Endodermal cell (in vitro differentiated cells): ENCODE results near the gene RFX7. TPM values are rescaled to one million over a fixed set of nuclear protein-coding genes. Genes with fewer than 3 reads are reported as not detected.

Experiments
- DNase-seq: peaks from one replicate; pipeline ENCODE4 v3.0.0-alpha.2; 2017
- H3K27ac ChIP-seq: 2 replicates; pipeline ENCODE4 v1.5.1; 2013; ENCODE audit warnings: mild to moderate bottlenecking, low read depth, low read length, moderate library complexity
- H3K27me3 ChIP-seq: 2 replicates; pipeline ENCODE4 v1.6.1; 2013; ENCODE audit warnings: mild to moderate bottlenecking, low read length, moderate library complexity; ENCODE audit not compliant: insufficient read depth, control insufficient read depth, poor library complexity, severe bottlenecking
- H3K36me3 ChIP-seq: 2 replicates; pipeline ENCODE4 v1.7.0; 2013; ENCODE audit warnings: mild to moderate bottlenecking, low read length, moderate library complexity; ENCODE audit not compliant: control insufficient read depth, insufficient read depth
- H3K4me1 ChIP-seq: one replicate; pipeline ENCODE4 v1.7.0; 2013; ENCODE audit warnings: low read length; ENCODE audit not compliant: control insufficient read depth, insufficient read depth
- H3K4me3 ChIP-seq: 2 replicates; pipeline ENCODE4 v1.5.1; 2013; ENCODE audit warnings: mild to moderate bottlenecking, low read length, moderate library complexity
- H3K9ac ChIP-seq: 2 replicates; pipeline ENCODE4 v1.6.1; 2013; ENCODE audit warnings: mild to moderate bottlenecking, low read length, moderate library complexity; ENCODE audit not compliant: poor library complexity, severe bottlenecking; ENCODE audit errors: extremely low read depth
- H3K9me3 ChIP-seq: 2 replicates; pipeline ENCODE4 v1.6.1; 2013; ENCODE audit warnings: mild to moderate bottlenecking, low read length, moderate library complexity; ENCODE audit not compliant: control insufficient read depth
- H3K27ac Mint-ChIP-seq: 2 replicates; pipeline ENCODE4 v1.8.0; 2020; ENCODE audit warnings: mixed read lengths
- H3K27me3 Mint-ChIP-seq: 2 replicates; pipeline ENCODE4 v1.8.0; 2021; ENCODE audit warnings: mild to moderate bottlenecking, mixed read lengths; ENCODE audit not compliant: insufficient read depth
- H3K36me3 Mint-ChIP-seq: 2 replicates; pipeline ENCODE4 v1.8.0; 2020; ENCODE audit warnings: low read depth, mixed read lengths
- H3K4me1 Mint-ChIP-seq: 2 replicates; pipeline ENCODE4 v1.8.0; 2020; ENCODE audit warnings: mixed read lengths
- H3K4me3 Mint-ChIP-seq: 2 replicates; pipeline ENCODE4 v1.8.0; 2020; ENCODE audit warnings: mild to moderate bottlenecking, moderate library complexity, mixed read lengths
- H3K9me3 Mint-ChIP-seq: 2 replicates; pipeline ENCODE4 v1.8.0; 2020; ENCODE audit warnings: mild to moderate bottlenecking, mixed read lengths
- WGBS, 2 experiments: methylation state at CpG; one replicate each; pipeline versions ENCODE4 v1.1.5 to v1.1.7; 2013; ENCODE audit warnings: missing lambda C conversion rate in 2 of 2, mixed read lengths in 1 of 2; ENCODE audit not compliant: insufficient coverage in 1 of 2, insufficient read length in 1 of 2; 5-methylcytosine and 5-hydroxymethylcytosine counted together
- total RNA-seq, 2 donors: library from RNA; stranded (reverse); fragmentation: NEBNext Ultra II Directional in 1 of 2; extraction: Animal tissue kit (Norgen Biotek cat#: 25700) in 1 of 2; gene quantifications; 2 replicates in 1 of 2; 3 replicates in 1 of 2; pipeline ENCODE4 v1.2.1, GENCODE V29; 2021
- TF ChIP-seq, protein P1 (sequence below): fragments of 200-600 bp; sonication (generic); conservative IDR thresholded peaks from 2 replicates; pipeline ENCODE4 v1.5.0; 2021; ENCODE audit warnings: antibody characterized with exemption, mild to moderate bottlenecking

RFX7 gene
- total RNA-seq, 2 donors from 2014 or later = 19.3 to 25.3 TPM

DNA sequence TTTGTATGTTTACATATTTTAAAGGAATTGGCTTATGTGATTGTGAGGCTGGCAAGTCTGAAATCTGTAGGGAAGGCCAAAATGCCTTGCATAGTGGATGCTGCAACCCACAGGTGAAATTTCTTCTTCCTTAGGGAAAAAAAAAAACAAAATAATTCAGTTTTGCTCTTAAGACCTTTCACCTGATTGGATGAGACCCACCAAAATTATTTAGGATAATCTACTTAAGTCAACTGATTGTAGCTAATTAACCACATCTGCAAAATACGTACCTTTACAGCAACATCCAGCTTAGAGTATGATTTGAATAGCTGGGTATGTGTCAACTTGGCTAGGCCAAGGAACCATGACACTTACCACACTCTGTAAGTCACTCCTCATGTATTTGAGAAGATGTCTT, 6.9 kb upstream of the RFX7 start:
- Histone ChIP-seq H3K9me3 (no peaks in the 10 kb centered on the region), H3K4me1 (peaks cover 7% of the 10 kb centered on the region), H3K27ac (no peak overlapping the region), H3K4me3 (no peak overlapping the region), H3K27me3 (peaks cover 89% of the 10 kb centered on the region), H3K36me3 (no peaks in the 10 kb centered on the region), H3K9ac (no peak overlapping the region)
- DNase-seq = no peak
- Mint-ChIP-seq H3K4me3 (no peak overlapping the region), H3K27ac (no peak overlapping the region), H3K9me3 (no peaks in the 10 kb centered on the region), H3K27me3 (peaks cover 92% of the 10 kb centered on the region), H3K36me3 (no peaks in the 10 kb centered on the region), H3K4me1 (peaks cover 22% of the 10 kb centered on the region)
- WGBS, 2 experiments = 100% methylated on average over 1 of the region's 1 CpG
- TF ChIP-seq, protein P1, sequence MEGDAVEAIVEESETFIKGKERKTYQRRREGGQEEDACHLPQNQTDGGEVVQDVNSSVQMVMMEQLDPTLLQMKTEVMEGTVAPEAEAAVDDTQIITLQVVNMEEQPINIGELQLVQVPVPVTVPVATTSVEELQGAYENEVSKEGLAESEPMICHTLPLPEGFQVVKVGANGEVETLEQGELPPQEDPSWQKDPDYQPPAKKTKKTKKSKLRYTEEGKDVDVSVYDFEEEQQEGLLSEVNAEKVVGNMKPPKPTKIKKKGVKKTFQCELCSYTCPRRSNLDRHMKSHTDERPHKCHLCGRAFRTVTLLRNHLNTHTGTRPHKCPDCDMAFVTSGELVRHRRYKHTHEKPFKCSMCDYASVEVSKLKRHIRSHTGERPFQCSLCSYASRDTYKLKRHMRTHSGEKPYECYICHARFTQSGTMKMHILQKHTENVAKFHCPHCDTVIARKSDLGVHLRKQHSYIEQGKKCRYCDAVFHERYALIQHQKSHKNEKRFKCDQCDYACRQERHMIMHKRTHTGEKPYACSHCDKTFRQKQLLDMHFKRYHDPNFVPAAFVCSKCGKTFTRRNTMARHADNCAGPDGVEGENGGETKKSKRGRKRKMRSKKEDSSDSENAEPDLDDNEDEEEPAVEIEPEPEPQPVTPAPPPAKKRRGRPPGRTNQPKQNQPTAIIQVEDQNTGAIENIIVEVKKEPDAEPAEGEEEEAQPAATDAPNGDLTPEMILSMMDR = no peak

DNA sequence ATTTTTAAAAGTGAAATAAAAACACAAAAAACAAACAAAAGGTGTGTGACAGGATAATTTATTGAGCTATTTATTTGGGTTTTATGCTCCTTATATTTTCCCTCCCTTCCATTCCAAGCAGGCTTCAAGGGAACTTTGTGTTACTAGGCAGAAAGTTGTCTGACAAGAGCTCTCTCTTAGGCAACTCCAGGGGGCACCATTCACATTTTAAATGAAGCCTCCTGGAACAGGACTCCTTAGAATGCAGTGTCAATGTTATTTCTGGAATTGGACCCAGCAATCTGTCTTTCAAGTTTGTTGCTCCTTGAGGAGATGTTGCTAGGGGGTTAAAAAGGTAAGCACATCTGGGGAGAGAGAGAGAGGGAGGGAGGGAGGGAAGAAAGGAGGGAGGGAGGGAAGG, 5.4 kb upstream of the RFX7 start:
- no peak overlapping the region for H3K4me3 Mint-ChIP-seq
- peaks cover 74% of the 10 kb centered on the region for H3K27me3 ChIP-seq
- no peaks in the 10 kb centered on the region for H3K9me3 ChIP-seq
- H3K4me3 ChIP-seq = no peak overlapping the region
- peaks cover 27% of the 10 kb centered on the region for H3K4me1 Mint-ChIP-seq
- H3K9ac ChIP-seq = no peak overlapping the region
- H3K9me3 Mint-ChIP-seq = no peaks in the 10 kb centered on the region
- H3K36me3 ChIP-seq = no peaks in the 10 kb centered on the region
- peaks cover 81% of the 10 kb centered on the region for H3K27me3 Mint-ChIP-seq
- no peak overlapping the region for H3K27ac Mint-ChIP-seq
- peak; percentile 59 for DNase-seq
- no peaks in the 10 kb centered on the region for H3K36me3 Mint-ChIP-seq
- H3K4me1 ChIP-seq = peaks cover 7% of the 10 kb centered on the region
- TF ChIP-seq, protein P1 = peak; percentile 75
- H3K27ac ChIP-seq = no peak overlapping the region

DNA sequence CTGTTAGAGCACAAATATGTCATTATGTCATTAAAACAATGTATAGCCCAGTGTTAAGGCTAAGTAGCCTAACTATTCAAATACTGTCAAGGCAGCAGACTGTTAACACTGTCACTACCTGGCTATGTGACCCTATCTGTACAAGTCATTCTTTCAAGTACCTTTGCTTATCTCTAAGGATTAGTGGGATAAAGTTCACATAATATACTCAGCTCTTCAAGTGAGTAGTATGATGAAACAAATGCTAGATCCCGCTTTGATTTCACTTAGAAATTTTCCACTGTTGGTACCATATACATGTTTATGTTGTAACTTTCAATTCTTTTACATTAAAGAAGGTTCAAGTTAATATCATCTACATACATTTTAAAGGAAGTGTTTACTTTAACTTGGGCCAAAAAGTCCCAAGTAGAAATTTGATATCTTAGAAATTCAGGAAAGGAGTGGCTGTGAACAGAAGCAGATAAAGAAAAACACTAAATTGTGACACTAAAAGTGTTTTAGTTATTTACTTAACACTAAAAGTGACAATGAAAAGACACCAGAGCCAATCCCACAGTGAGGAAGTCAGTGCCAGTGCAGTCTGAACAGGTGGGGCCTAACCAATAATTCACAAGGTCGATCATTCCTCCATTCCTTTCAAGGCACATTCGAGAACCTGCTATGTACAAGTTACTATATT, 4.8 kb upstream of the RFX7 start:
- Histone ChIP-seq H3K4me1 (peaks cover 7% of the 10 kb centered on the region), H3K4me3 (no peak overlapping the region), H3K9me3 (no peaks in the 10 kb centered on the region), H3K27me3 (peaks cover 67% of the 10 kb centered on the region), H3K9ac (no peak overlapping the region), H3K27ac (no peak overlapping the region), H3K36me3 (no peaks in the 10 kb centered on the region)
- Mint-ChIP-seq H3K27ac (no peak overlapping the region), H3K36me3 (no peaks in the 10 kb centered on the region), H3K4me3 (no peak overlapping the region), H3K27me3 (peaks cover 74% of the 10 kb centered on the region), H3K4me1 (peaks cover 28% of the 10 kb centered on the region), H3K9me3 (no peaks in the 10 kb centered on the region)
- no peak for DNase-seq
- TF ChIP-seq, protein P1 = no peak
- WGBS, 2 experiments = 75% methylated on average over 2 of the region's 3 CpGs; no CpG with 5 or more reads in 1 of the 2 experiments
